Bronchial epithelial cell (primary cell): ENCODE data around the gene UBAP1. TPM values are rescaled to one million over a fixed set of nuclear protein-coding genes. Genes with fewer than 3 reads are reported as not detected.
A peak's percentile ranks its signal among the peaks of the same experiment; 100 is the strongest.
"Not testable (repeated sequence)": the region's sequence is repeated elsewhere in the genome, so short reads cannot be mapped to it uniquely, and the experiment has no call there.

Source experiments
- DNase-seq: peaks from one replicate; pipeline ENCODE4 v3.0.0-alpha.2; 2010; ENCODE audit warnings: low read depth
- FAIRE-seq: peaks from 2 replicates; lab custom pipeline; 2011; peaks lifted over from hg19 to GRCh38; lab: Jason Lieb, UNC
- H3K27me3 ChIP-seq: 2 replicates; pipeline ENCODE4 v1.5.1; 2011; ENCODE audit warnings: low read length; ENCODE audit not compliant: control insufficient read depth, insufficient read depth
- H3K36me3 ChIP-seq: 2 replicates; pipeline ENCODE4 v1.5.1; 2011; ENCODE audit warnings: low read length; ENCODE audit not compliant: control insufficient read depth, insufficient read depth
- H3K4me3 ChIP-seq: 2 replicates; pipeline ENCODE4 v1.5.1; 2011; ENCODE audit warnings: mild to moderate bottlenecking, low read depth, low read length, control low read depth
- CTCF ChIP-seq: IDR thresholded peaks from 2 replicates; pipeline ENCODE4 v1.5.1; 2011; ENCODE audit warnings: mild to moderate bottlenecking, moderate library complexity, low read length, control low read depth, inconsistent platforms; ENCODE audit not compliant: insufficient read depth, severe bottlenecking
- total RNA-seq: library from RNA; depleted of rRNA; stranded (reverse); fragments of >200 nt; gene quantifications from 2 replicates; pipeline ENCODE4 v1.2.1, GENCODE V29; 2014

The UBAP1 gene
- total RNA-seq, 1 donor from 2014 or later = 37.6 TPM

GRCh38 chr9:34216325-34216724 lies 37.5 kb downstream of the UBAP1 start:
- DNase-seq = no peak
- H3K36me3 ChIP-seq = no peaks in the 10 kb centered on the region
- H3K27me3 ChIP-seq = no peaks in the 10 kb centered on the region
- FAIRE-seq = no peak
- no peak overlapping the region for H3K4me3 ChIP-seq
- TF ChIP-seq CTCF = no peak

- H3K36me3 ChIP-seq, H3K27me3 ChIP-seq, H3K4me3 ChIP-seq, FAIRE-seq: not testable (repeated sequence)
- DNase-seq = peak; percentile 18
Observed at GRCh38 chr9:34217015-34217414, 38.2 kb downstream of the UBAP1 start.

DNA sequence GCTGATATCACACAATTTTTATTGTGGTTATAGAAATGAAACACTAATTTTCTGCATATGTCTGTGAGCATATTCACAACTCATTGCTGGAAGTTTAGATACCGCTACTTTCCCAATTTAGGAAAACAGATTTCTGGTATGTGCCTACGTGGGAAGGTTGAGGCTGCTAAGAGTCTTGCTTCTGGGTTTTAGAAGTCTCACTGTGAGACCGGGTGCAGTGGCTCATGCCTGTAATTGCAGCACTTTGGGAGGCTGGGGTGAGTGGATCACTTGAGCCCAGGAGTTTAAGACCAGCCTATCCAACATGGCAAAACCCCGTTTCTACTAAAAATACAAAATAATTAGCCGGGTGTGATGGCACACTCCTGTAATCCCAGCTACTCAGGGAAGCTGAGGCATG lies 39.6 kb downstream of the UBAP1 start:
- FAIRE-seq (no peak), DNase-seq (no peak)
- H3K27me3 ChIP-seq = no peaks in the 10 kb centered on the region
- H3K36me3 ChIP-seq = no peaks in the 10 kb centered on the region
- TF ChIP-seq CTCF = no peak
- no peak overlapping the region for H3K4me3 ChIP-seq

- Histone ChIP-seq H3K27me3 (no peaks in the 10 kb centered on the region), H3K36me3 (peaks cover 2% of the 10 kb centered on the region), H3K4me3 (no peak overlapping the region)
- no peak for TF ChIP-seq CTCF
- FAIRE-seq = no peak
- no peak for DNase-seq
Observed at GRCh38 chr9:34219421-34219820, 40.6 kb downstream of the UBAP1 start.

DNA sequence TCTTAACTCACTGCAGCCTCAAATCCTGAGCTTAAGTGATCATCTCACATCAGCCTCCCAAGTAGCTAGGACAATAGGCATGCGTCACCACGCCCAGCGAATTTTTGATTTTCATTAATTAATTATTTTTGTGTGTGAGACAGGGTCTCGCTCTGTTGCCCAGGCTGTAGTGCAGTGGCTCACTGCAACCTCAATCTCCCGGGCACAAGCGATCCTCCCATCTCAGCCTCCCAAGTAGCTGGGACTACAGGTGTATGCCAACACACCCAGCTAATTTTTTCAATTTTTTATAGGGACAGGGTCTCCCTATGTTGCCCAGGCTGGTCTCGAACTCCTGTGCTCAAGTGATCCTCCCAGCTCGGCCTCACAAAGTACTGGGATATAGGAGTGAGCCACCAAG lies 41.4 kb downstream of the UBAP1 start:
- FAIRE-seq (no peak), DNase-seq (no peak)
- peaks cover 2% of the 10 kb centered on the region for H3K36me3 ChIP-seq
- no peaks in the 10 kb centered on the region for H3K27me3 ChIP-seq
- no peak overlapping the region for H3K4me3 ChIP-seq
- no peak for TF ChIP-seq CTCF

DNA sequence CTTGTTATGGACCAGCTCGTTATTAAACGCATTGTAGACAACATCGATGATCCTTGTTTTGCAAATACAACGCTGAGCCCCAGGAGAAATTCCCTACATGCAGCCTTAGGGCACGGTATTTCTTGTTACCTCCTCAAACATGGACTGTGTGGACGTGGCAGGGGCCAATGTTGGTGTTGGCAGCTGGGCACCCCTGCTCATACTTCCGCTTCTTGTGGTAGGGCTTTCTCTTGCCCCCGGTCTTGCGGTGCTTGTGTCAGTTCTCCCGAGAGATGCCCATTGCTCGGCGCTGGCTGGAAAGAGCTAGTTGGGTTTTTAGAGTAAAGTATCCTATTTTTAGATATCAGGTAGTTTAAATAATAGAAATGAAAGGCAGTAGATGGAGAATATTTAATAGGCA lies 45.5 kb downstream of the UBAP1 start:
- DNase-seq = no peak
- Histone ChIP-seq H3K4me3 (no peak overlapping the region), H3K36me3 (peaks cover 2% of the 10 kb centered on the region), H3K27me3 (no peaks in the 10 kb centered on the region)
- no peak for FAIRE-seq
- TF ChIP-seq CTCF = no peak

DNA sequence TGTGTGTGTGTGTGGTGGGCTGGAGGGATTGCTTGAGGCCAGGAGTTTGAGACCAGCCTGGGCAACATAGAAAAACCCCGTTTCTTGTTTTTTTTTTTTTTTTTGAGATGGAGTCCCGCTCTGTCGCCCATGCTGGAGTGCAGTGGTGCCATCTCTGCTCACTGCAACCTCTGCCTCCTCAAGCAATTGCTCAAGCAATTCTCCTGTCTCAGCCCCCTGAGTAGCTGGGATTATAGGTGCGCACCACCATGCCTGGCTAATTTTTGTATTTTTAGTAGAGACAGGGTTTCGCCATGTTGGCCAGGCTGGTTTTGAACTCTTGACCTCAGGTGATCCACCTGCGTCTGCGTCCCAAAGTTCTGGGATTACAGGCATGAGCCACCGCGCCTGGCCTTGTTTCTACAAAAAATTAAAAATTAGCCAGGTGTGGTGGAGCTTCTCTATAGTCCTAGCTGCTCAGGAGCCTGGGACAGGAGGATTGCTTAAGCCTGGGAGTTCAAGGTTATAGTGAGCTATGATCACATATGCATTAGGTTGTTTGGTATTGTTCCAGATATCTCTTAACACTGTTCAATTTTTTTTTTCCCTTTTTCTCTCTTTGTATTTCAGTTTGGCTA lies 47.4 kb downstream of the UBAP1 start:
- H3K36me3 ChIP-seq, H3K27me3 ChIP-seq, FAIRE-seq, DNase-seq, H3K4me3 ChIP-seq: not testable (repeated sequence)
